ENCODE measurements around the gene RPL26. TPM values are rescaled to one million over a fixed set of nuclear protein-coding genes. Genes with fewer than 3 reads are reported as not detected.

The RPL26 gene
- total RNA-seq, 2 donors from 2014 or later: 1,618 to 2,343 TPM

- Histone ChIP-seq H3K36me3 (no peaks in the 10 kb centered on the region), H3K9me3 (no peaks in the 10 kb centered on the region), H3K27ac (no peak overlapping the region), H3K27me3 (no peaks in the 10 kb centered on the region), H3K4me1 (no peaks in the 10 kb centered on the region), H3K4me3 (no peak overlapping the region)
- no peak for DNase-seq (ENCODE audit: low spot score)
- TF ChIP-seq, protein P1, sequence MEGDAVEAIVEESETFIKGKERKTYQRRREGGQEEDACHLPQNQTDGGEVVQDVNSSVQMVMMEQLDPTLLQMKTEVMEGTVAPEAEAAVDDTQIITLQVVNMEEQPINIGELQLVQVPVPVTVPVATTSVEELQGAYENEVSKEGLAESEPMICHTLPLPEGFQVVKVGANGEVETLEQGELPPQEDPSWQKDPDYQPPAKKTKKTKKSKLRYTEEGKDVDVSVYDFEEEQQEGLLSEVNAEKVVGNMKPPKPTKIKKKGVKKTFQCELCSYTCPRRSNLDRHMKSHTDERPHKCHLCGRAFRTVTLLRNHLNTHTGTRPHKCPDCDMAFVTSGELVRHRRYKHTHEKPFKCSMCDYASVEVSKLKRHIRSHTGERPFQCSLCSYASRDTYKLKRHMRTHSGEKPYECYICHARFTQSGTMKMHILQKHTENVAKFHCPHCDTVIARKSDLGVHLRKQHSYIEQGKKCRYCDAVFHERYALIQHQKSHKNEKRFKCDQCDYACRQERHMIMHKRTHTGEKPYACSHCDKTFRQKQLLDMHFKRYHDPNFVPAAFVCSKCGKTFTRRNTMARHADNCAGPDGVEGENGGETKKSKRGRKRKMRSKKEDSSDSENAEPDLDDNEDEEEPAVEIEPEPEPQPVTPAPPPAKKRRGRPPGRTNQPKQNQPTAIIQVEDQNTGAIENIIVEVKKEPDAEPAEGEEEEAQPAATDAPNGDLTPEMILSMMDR (IDR thresholded peaks at IDR 0.05): no peak
These were observed 10.7 kb upstream of the RPL26 start for GRCh38 chr17:8393470-8394231.

- no peaks in the 10 kb centered on the region for H3K27me3 ChIP-seq
- no peaks in the 10 kb centered on the region for H3K4me1 ChIP-seq
- no peak for DNase-seq (ENCODE audit: low spot score)
- no peaks in the 10 kb centered on the region for H3K36me3 ChIP-seq
- no peaks in the 10 kb centered on the region for H3K9me3 ChIP-seq
- no peak overlapping the region for H3K27ac ChIP-seq
- H3K4me3 ChIP-seq: no peak overlapping the region
- TF ChIP-seq, protein P1 (IDR thresholded peaks at IDR 0.05): no peak
These were observed 9.9 kb upstream of the RPL26 start for GRCh38 chr17:8392674-8393469.

DNA sequence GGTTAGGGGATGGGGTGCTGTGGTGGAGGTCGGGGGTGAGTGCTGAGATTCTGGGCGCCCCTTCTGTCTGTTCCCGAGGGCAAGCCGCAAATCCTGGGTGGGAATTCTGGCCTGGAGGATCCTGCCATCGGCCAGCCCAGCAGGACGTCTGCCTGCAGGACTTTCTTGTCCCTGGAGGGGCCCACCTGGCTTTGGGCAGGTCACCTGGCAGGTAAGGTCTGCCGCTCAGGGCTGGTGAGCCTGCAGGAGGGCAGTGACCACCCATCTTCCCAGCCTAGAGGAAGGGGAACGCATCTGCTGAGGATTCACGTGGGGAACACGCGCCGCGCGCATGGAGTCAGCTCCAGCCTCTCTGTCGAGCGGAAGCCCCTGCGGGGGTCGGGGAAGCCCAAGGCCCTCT, 9.3 kb upstream of the RPL26 start:
- H3K27ac ChIP-seq: no peak overlapping the region
- no peak overlapping the region for H3K4me3 ChIP-seq
- TF ChIP-seq, protein P1 (IDR thresholded peaks at IDR 0.05): no peak
- H3K27me3 ChIP-seq: no peaks in the 10 kb centered on the region
- no peaks in the 10 kb centered on the region for H3K4me1 ChIP-seq
- no peaks in the 10 kb centered on the region for H3K36me3 ChIP-seq
- H3K9me3 ChIP-seq: no peaks in the 10 kb centered on the region
- DNase-seq (ENCODE audit: low spot score): no peak

GRCh38 chr17:8391711-8392110, 8.7 kb upstream of the RPL26 start:
- Histone ChIP-seq H3K9me3 (no peaks in the 10 kb centered on the region), H3K4me1 (no peaks in the 10 kb centered on the region), H3K36me3 (no peaks in the 10 kb centered on the region), H3K4me3 (no peak overlapping the region), H3K27me3 (no peaks in the 10 kb centered on the region), H3K27ac (no peak overlapping the region)
- no peak for DNase-seq (ENCODE audit: low spot score)
- TF ChIP-seq, protein P1 (IDR thresholded peaks at IDR 0.05): no peak

GRCh38 chr17:8387914-8388651, 5.1 kb upstream of the RPL26 start:
- TF ChIP-seq, protein P1 (IDR thresholded peaks at IDR 0.05): no peak
- Histone ChIP-seq H3K27ac (no peak overlapping the region), H3K4me1 (peaks cover 0 to 4% of the 10 kb centered on the region in 2 donors), H3K27me3 (no peaks in the 10 kb centered on the region), H3K36me3 (no peaks in the 10 kb centered on the region), H3K9me3 (no peaks in the 10 kb centered on the region), H3K4me3 (no peak overlapping the region)
- DNase-seq (ENCODE audit: low spot score): no peak
